PC-3 (cell line): Measurements from ENCODE around the gene SPNS1. TPM values are rescaled to one million over a fixed set of nuclear protein-coding genes. Genes with fewer than 3 reads are reported as not detected.
"Not testable (repeated sequence)": the region's sequence is repeated elsewhere in the genome, so short reads cannot be mapped to it uniquely, and the experiment has no call there.

ENCODE experiments used
- ATAC-seq: fragments of 200-7000 bp; cut with Tn5 transposase; 2 replicates; pipeline ENCODE4 v1.9.1; 2020; ENCODE audit warnings: mild to moderate bottlenecking, moderate library complexity
- BruUV-seq: library from RNA; stranded (reverse); fragments of 400-500 nt; replicated peaks from 2 replicates; lab custom pipeline; 2021; lab: Mats Ljungman, UMichigan
- CTCF ChIA-PET: fragments of 300-600 bp; sonication (Branson Sonifier 250); formaldehyde crosslinking; loops from one replicate; lab custom pipeline; 2022; ENCODE audit warnings: antibody characterized with exemption; lab: Charles Lee
- POLR2A ChIA-PET: fragments of 300-600 bp; sonication (Branson Sonifier 250); formaldehyde crosslinking; loops from one replicate; lab custom pipeline; 2022; ENCODE audit warnings: antibody characterized with exemption; ENCODE audit not compliant: unreplicated experiment; lab: Charles Lee
- DNase-seq: peaks from one replicate; pipeline ENCODE4 v3.0.0-alpha.2; 2015
- H2AFZ ChIP-seq: fragments of 300-600 bp; sonication (generic); 2 replicates; pipeline ENCODE4 v1.6.0; 2016; ENCODE audit warnings: antibody characterized with exemption, low read length
- H3F3A ChIP-seq: fragments of 300-600 bp; sonication (generic); one replicate; pipeline ENCODE4 v1.6.0; 2017; ENCODE audit warnings: antibody characterized with exemption, low read length, control low read depth, mild to moderate bottlenecking; ENCODE audit not compliant: unreplicated experiment
- H3K27ac ChIP-seq: fragments of 300-600 bp; sonication (generic); 2 replicates; pipeline ENCODE4 v1.5.1; 2016; ENCODE audit warnings: mild to moderate bottlenecking, low read length
- H3K27me3 ChIP-seq: fragments of 300-600 bp; sonication (generic); 2 replicates; pipeline ENCODE4 v1.6.1; 2016; ENCODE audit warnings: low read length, mixed read lengths
- H3K36me3 ChIP-seq: fragments of 300-600 bp; sonication (generic); 2 replicates; pipeline ENCODE4 v1.6.1; 2016; ENCODE audit warnings: low read depth, mixed run types, low read length, mixed read lengths
- H3K4me1 ChIP-seq: fragments of 300-600 bp; sonication (generic); 2 replicates; pipeline ENCODE4 v1.5.1; 2016; ENCODE audit warnings: low read length; ENCODE audit not compliant: insufficient read depth
- H3K4me2 ChIP-seq: fragments of 300-600 bp; sonication (generic); 2 replicates; pipeline ENCODE4 v1.6.0; 2016; ENCODE audit warnings: low read length
- H3K4me3 ChIP-seq: fragments of 300-600 bp; sonication (generic); 2 replicates; pipeline ENCODE4 v1.5.1; 2016; ENCODE audit warnings: mild to moderate bottlenecking, low read length, mixed read lengths
- H3K79me2 ChIP-seq: fragments of 300-600 bp; sonication (generic); 2 replicates; pipeline ENCODE4 v1.6.1; 2017; ENCODE audit warnings: low read length, mixed read lengths
- H3K9ac ChIP-seq: fragments of 300-600 bp; sonication (generic); 2 replicates; pipeline ENCODE4 v1.6.0; 2016; ENCODE audit warnings: mild to moderate bottlenecking, low read length
- H3K9me2 ChIP-seq: fragments of 300-600 bp; sonication (generic); replicated peaks from 2 replicates; pipeline ENCODE4 v1.6.1; 2016; ENCODE audit warnings: mixed run types, low read length, mixed read lengths
- H3K9me3 ChIP-seq: fragments of 300-600 bp; sonication (generic); 2 replicates; pipeline ENCODE4 v1.6.1; 2016; ENCODE audit warnings: low read length, mixed read lengths
- H4K20me1 ChIP-seq: fragments of 300-600 bp; sonication (generic); 2 replicates; pipeline ENCODE4 v1.6.1; 2016; ENCODE audit warnings: low read length, mixed read lengths
- CTCF ChIP-seq: fragments of 300-600 bp; sonication (generic); conservative IDR thresholded peaks from 2 replicates; pipeline ENCODE4 v1.5.1; 2017; ENCODE audit warnings: antibody characterized with exemption, low read depth, mild to moderate bottlenecking, low read length
- EZH2 ChIP-seq: fragments of 300-600 bp; sonication (generic); IDR thresholded peaks from one replicate; pipeline ENCODE4 v1.6.1; 2017; ENCODE audit warnings: antibody characterized with exemption, mild to moderate bottlenecking, low read length; ENCODE audit not compliant: unreplicated experiment
- EZH2phosphoT487 ChIP-seq: fragments of 300-600 bp; sonication (generic); IDR thresholded peaks from 2 replicates; pipeline ENCODE4 v1.6.1; 2018; ENCODE audit warnings: mild to moderate bottlenecking, antibody characterized with exemption, low read length, borderline replicate concordance
- intact Hi-C: fragments of 100-400 bp; cut with micrococcal nuclease; formaldehyde crosslinking; loops from 2 replicates; pipeline ENCODE4 v1.9.0; 2023
- total RNA-seq: library from RNA; depleted of rRNA; stranded (reverse); fragments of >200 nt; gene quantifications from 2 replicates; pipeline ENCODE4 v1.2.3, GENCODE V29; 2014

The SPNS1 gene
- total RNA-seq, 1 experiment from 2014 or later = 44.8 TPM

- Histone ChIP-seq H3K9ac (no peak overlapping the region), H4K20me1 (no peaks in the 10 kb centered on the region), H3K36me3 (no peaks in the 10 kb centered on the region; the same call in 1 of the 2 replicates), H3K4me3 (no peak overlapping the region), H3K27ac (no peak overlapping the region), H3K9me3 (no peaks in the 10 kb centered on the region), H3K4me2 (no peak overlapping the region), H3K27me3 (no peaks in the 10 kb centered on the region), H3K79me2 (no peaks in the 10 kb centered on the region), H3K4me1 (no peaks in the 10 kb centered on the region), H2AFZ (no peak overlapping the region), H3K9me2 (no peaks in the 10 kb centered on the region), H3F3A (no peaks in the 10 kb centered on the region)
- intact Hi-C loops = no loop called here
- ChIA-PET CTCF (no interaction called here), POLR2A (no interaction called here)
- DNase-seq (no peak), ATAC-seq (no peak)
- TF ChIP-seq EZH2 = no peak
- no peak for TF ChIP-seq EZH2phosphoT487
- no peak for TF ChIP-seq CTCF
- BruUV-seq = TSS peak; percentile 23
These were observed 10.5 kb upstream of the SPNS1 start for GRCh38 chr16:28964072-28964471.

GRCh38 chr16:28964496-28964895 lies 10.1 kb upstream of the SPNS1 start:
- Histone ChIP-seq H2AFZ (no peak overlapping the region), H3K9me3 (no peaks in the 10 kb centered on the region), H3K9ac (no peak overlapping the region), H3K79me2 (no peaks in the 10 kb centered on the region), H3K9me2 (no peaks in the 10 kb centered on the region), H3F3A (no peaks in the 10 kb centered on the region), H3K27ac (no peak overlapping the region), H3K4me1 (no peaks in the 10 kb centered on the region), H3K4me2 (no peak overlapping the region), H3K27me3 (no peaks in the 10 kb centered on the region), H3K4me3 (no peak overlapping the region), H3K36me3 (no peaks in the 10 kb centered on the region; the same call in 1 of the 2 replicates), H4K20me1 (no peaks in the 10 kb centered on the region)
- no peak for DNase-seq
- TF ChIP-seq CTCF (no peak), EZH2 (no peak), EZH2phosphoT487 (no peak)
- no TSS peak for BruUV-seq
- ChIA-PET POLR2A (no interaction called here), CTCF (no interaction called here)
- ATAC-seq = no peak
- intact Hi-C loops = no loop called here

- no peaks in the 10 kb centered on the region for H3F3A ChIP-seq
- H3K4me3 ChIP-seq = no peak overlapping the region
- no peaks in the 10 kb centered on the region for H3K27me3 ChIP-seq
- H4K20me1 ChIP-seq = no peaks in the 10 kb centered on the region
- POLR2A ChIA-PET = interaction anchor here (0.6 kb wide), 1 partner anchor 38 kb away, joined by 4 read pairs; no protein-coding TSS in a partner anchor
- TF ChIP-seq EZH2 = no peak
- TF ChIP-seq EZH2phosphoT487 = no peak
- no peak for TF ChIP-seq CTCF
- H3K9ac ChIP-seq = no peak overlapping the region
- intact Hi-C loops = no loop called here
- H3K36me3 ChIP-seq = no peaks in the 10 kb centered on the region; the same call in 1 of the 2 replicates
- no peak overlapping the region for H3K27ac ChIP-seq
- no peaks in the 10 kb centered on the region for H3K79me2 ChIP-seq
- no peak overlapping the region for H3K4me2 ChIP-seq
- DNase-seq = no peak
- no peaks in the 10 kb centered on the region for H3K4me1 ChIP-seq
- no peaks in the 10 kb centered on the region for H3K9me2 ChIP-seq
- no peak overlapping the region for H2AFZ ChIP-seq
- CTCF ChIA-PET = no interaction called here
- ATAC-seq = no peak
- no TSS peak for BruUV-seq
- H3K9me3 ChIP-seq = no peaks in the 10 kb centered on the region
These were observed 7.4 kb upstream of the SPNS1 start for GRCh38 chr16:28967156-28967555.

- H4K20me1 ChIP-seq, H3K79me2 ChIP-seq, H3K4me3 ChIP-seq, CTCF ChIA-PET, BruUV-seq, H3K27ac ChIP-seq, ATAC-seq, H3F3A ChIP-seq, DNase-seq, H3K4me1 ChIP-seq, intact Hi-C loops, H3K27me3 ChIP-seq, H3K36me3 ChIP-seq, H3K9me3 ChIP-seq, H2AFZ ChIP-seq, H3K9me2 ChIP-seq, H3K9ac ChIP-seq, POLR2A ChIA-PET, H3K4me2 ChIP-seq: not testable (repeated sequence)
These were observed 4.9 kb upstream of the SPNS1 start for GRCh38 chr16:28969696-28970095.
